ENCODE results near the gene ANKRD12.

ANKRD12 gene

GRCh38 chr18:9126337-9126736, 10.2 kb upstream of the ANKRD12 start:
- H3K27me3 ChIP-seq (ENCODE audit: insufficient read depth, low read depth), result no peaks in the 10 kb centered on the region
- H2AFZ ChIP-seq (ENCODE audit: low read depth), result no peak overlapping the region
- no peak overlapping the region for H3K9ac ChIP-seq
- no peak for TF ChIP-seq CTCF (conservative IDR thresholded peaks at IDR 0.05; ENCODE audit: low read depth, low read length)
- H3K4me2 ChIP-seq, result no peak overlapping the region
- H3K4me3 ChIP-seq (IDR thresholded peaks at IDR 0.05; ENCODE audit: insufficient read depth, low read depth, low read length), result no peak overlapping the region
- peaks cover 99% of the 10 kb centered on the region for H3K79me2 ChIP-seq (ENCODE audit: insufficient read depth, low read depth)
- no peaks in the 10 kb centered on the region for H4K20me1 ChIP-seq (ENCODE audit: insufficient read depth)
- peaks cover 46% of the 10 kb centered on the region for H3K36me3 ChIP-seq (ENCODE audit: insufficient read depth)
- H3K4me1 ChIP-seq (ENCODE audit: low read depth, poor library complexity, severe bottlenecking), result peaks cover 83% of the 10 kb centered on the region
- no peak overlapping the region for H3K27ac ChIP-seq

GRCh38 chr18:9130195-9130594, 6.4 kb upstream of the ANKRD12 start:
- no peak overlapping the region for H2AFZ ChIP-seq (ENCODE audit: low read depth)
- no peak for TF ChIP-seq CTCF (conservative IDR thresholded peaks at IDR 0.05; ENCODE audit: low read depth, low read length)
- H4K20me1 ChIP-seq (ENCODE audit: insufficient read depth), result no peaks in the 10 kb centered on the region; the same call in 1 of the 2 replicates
- no peak overlapping the region for H3K4me2 ChIP-seq
- H3K4me3 ChIP-seq (IDR thresholded peaks at IDR 0.05; ENCODE audit: insufficient read depth, low read depth, low read length), result no peak overlapping the region
- H3K36me3 ChIP-seq (ENCODE audit: insufficient read depth), result peaks cover 43% of the 10 kb centered on the region
- H3K4me1 ChIP-seq (ENCODE audit: low read depth, poor library complexity, severe bottlenecking), result peaks cover 91% of the 10 kb centered on the region
- no peak overlapping the region for H3K27ac ChIP-seq
- H3K9ac ChIP-seq, result no peak overlapping the region
- no peaks in the 10 kb centered on the region for H3K27me3 ChIP-seq (ENCODE audit: insufficient read depth, low read depth)
- H3K79me2 ChIP-seq (ENCODE audit: insufficient read depth, low read depth), result peaks cover 99% of the 10 kb centered on the region

- no peaks in the 10 kb centered on the region for H3K27me3 ChIP-seq (ENCODE audit: insufficient read depth, low read depth)
- no peak overlapping the region for H3K9ac ChIP-seq
- H3K4me3 ChIP-seq (IDR thresholded peaks at IDR 0.05; ENCODE audit: insufficient read depth, low read depth, low read length), result no peak overlapping the region
- peaks cover 97% of the 10 kb centered on the region for H3K79me2 ChIP-seq (ENCODE audit: insufficient read depth, low read depth)
- H2AFZ ChIP-seq (ENCODE audit: low read depth), result no peak overlapping the region
- no peaks in the 10 kb centered on the region; the same call in 1 of the 2 replicates for H4K20me1 ChIP-seq (ENCODE audit: insufficient read depth)
- H3K36me3 ChIP-seq (ENCODE audit: insufficient read depth), result peaks cover 37% of the 10 kb centered on the region
- TF ChIP-seq CTCF (conservative IDR thresholded peaks at IDR 0.05; ENCODE audit: low read depth, low read length), result no peak
- peak overlapping the region; percentile 5; the same call in 1 of the 2 replicates for H3K27ac ChIP-seq
- H3K4me2 ChIP-seq, result no peak overlapping the region; the same call in 1 of the 2 replicates
- peaks cover 87% of the 10 kb centered on the region for H3K4me1 ChIP-seq (ENCODE audit: low read depth, poor library complexity, severe bottlenecking)
Observed at GRCh38 chr18:9130806-9131205, 5.8 kb upstream of the ANKRD12 start.

GRCh38 chr18:9132628-9133027, 4.0 kb upstream of the ANKRD12 start:
- H3K9ac ChIP-seq, result no peak overlapping the region
- H3K27ac ChIP-seq, result peak overlapping the region; percentile 80; the same call in 1 of the 2 replicates
- no peaks in the 10 kb centered on the region for H3K27me3 ChIP-seq (ENCODE audit: insufficient read depth, low read depth)
- H3K4me2 ChIP-seq, result peak overlapping the region; percentile 91; the same call in 1 of the 2 replicates
- peaks cover 23% of the 10 kb centered on the region for H3K36me3 ChIP-seq (ENCODE audit: insufficient read depth)
- H4K20me1 ChIP-seq (ENCODE audit: insufficient read depth), result no peaks in the 10 kb centered on the region; the same call in 1 of the 2 replicates
- H3K79me2 ChIP-seq (ENCODE audit: insufficient read depth, low read depth), result peaks cover 80% of the 10 kb centered on the region
- no peak for TF ChIP-seq CTCF (conservative IDR thresholded peaks at IDR 0.05; ENCODE audit: low read depth, low read length)
- peaks cover 72% of the 10 kb centered on the region for H3K4me1 ChIP-seq (ENCODE audit: low read depth, poor library complexity, severe bottlenecking)
- H2AFZ ChIP-seq (ENCODE audit: low read depth), result no peak overlapping the region
- H3K4me3 ChIP-seq (IDR thresholded peaks at IDR 0.05; ENCODE audit: insufficient read depth, low read depth, low read length), result no peak overlapping the region
